Astrocyte of the spinal cord (primary cell): ENCODE data around the gene SLC2A1.

Experiments
- DNase-seq: peaks from one replicate; pipeline ENCODE4 v3.0.0; 2011; ENCODE audit warnings: low read depth, low spot score
- H3K4me3 ChIP-seq: 2 replicates; pipeline ENCODE4 v1.5.1; 2011; ENCODE audit warnings: low read depth, mild to moderate bottlenecking, low read length, moderate library complexity
- CTCF ChIP-seq: IDR thresholded peaks from 2 replicates; pipeline ENCODE4 v1.5.1; 2012; ENCODE audit warnings: low read depth, mild to moderate bottlenecking, low read length, inconsistent platforms
- in situ Hi-C: cut with HindIII; loops from 2 replicates; pipeline ENCODE4 v1.10.0; 2017; ENCODE audit warnings: low sequenced_read_pairs

SLC2A1 gene

GRCh38 chr1:42968654-42969053, 10.0 kb upstream of the SLC2A1 start:
- TF ChIP-seq CTCF: no peak
- no peak overlapping the region for H3K4me3 ChIP-seq
- in situ Hi-C loops: no loop called here
- DNase-seq: no peak

DNA sequence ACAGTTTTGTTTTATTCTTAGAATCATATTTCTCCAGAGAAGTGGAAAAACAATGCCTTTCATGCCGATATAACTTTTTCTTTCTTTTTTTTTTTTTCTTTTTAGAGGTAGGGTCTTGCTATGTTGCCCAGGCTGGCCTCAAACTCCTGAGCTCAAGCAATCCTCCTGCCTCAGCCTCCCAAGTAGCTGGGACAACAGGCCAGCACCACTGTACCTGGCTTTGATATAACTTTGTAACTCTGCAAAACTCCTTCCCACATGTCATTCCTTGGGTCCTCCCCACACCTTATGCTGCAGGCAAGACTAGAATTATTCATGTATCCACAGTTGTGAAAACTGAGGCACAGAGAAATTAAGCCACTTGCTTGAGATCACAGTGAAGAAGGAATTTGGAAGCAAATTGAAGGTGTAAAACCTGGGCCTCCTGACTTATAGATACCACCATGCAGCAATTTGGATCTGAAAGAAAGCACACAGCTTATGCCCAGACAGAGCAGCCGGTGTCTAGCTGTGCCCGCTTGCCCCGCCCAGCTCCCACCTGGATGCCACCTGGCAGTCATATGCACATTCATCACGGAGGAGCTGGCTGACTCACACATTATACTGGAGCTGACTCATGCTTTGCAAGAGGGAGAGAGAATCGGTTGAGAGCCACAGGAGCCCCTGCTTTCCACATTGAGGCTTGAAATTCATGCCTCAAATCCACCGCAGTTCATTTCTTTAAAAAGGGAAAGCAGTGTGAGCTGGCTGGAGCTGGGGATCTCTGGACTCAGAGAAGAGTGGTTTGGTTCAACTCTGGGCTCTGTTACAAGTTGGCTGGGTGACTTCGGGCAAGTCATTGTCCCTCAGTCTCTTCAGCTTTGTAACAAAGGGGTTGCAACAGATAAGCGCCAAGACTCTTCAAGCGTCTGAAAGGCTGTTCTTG, 8.3 kb upstream of the SLC2A1 start:
- no peak overlapping the region for H3K4me3 ChIP-seq
- DNase-seq: peak; percentile 96

DNA sequence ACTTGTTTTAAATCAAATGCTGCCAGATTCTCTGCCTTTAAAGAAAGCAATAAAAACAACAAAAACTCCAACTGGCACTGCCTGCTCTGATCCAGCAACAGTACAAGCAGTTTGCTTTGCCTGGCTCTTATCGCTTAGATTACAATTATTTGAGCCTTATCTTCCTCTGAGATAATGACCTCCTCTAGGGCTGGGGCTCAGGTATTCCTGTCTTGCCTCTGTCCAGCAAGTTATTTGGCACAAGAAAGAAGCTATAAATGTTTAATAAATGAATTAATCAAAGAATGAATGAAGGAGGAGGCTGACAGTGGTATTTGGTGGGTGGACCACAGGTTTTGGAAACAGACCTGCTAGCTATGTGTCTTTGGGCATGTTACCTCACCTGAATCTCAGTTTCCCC, 6.7 kb upstream of the SLC2A1 start:
- no peak for TF ChIP-seq CTCF
- DNase-seq: no peak
- H3K4me3 ChIP-seq: no peak overlapping the region
- in situ Hi-C loops: no loop called here

More for the DNA sequence above, 8.3 kb upstream of the SLC2A1 start:
- in situ Hi-C loops: no loop called here
- no peak for TF ChIP-seq CTCF

DNA sequence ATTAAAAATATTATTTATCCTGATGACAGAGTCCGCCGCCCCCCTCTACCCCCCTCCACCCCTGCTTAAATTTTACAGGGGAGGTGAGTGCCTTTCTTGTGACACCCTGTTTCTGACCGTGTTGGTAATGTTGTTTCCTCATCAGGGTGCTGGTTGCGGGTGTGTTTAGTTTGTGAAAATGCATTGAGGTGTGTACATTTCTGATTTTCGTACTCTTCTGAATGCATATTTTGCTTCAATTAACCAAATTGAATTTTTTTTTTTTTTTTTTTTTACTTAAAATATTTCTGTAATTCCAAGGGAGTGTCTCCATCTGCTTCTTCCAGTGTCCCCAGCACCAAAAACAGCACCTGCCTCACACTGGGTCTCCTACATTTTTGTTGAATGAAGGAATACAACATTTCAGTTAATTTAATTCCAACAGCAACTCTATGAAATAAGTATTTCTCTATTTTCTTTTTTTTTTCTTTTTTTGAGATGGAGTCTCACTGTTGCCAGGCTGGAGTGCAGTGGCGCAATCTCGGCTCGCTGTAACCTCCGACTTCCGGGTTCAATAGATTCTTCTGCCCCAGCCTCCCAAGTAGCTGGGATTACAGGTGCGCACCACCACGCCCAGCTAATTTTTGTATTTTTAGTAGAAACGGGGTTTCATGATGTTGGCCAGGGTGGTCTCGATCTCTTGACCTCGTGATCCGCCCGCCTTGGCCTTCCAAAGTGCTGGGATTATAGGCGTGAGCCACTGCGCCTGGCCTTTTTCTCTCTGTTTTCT, 5.6 kb upstream of the SLC2A1 start:
- no peak for DNase-seq
- no peak for TF ChIP-seq CTCF
- no peak overlapping the region for H3K4me3 ChIP-seq
- in situ Hi-C loops: no loop called here

GRCh38 chr1:42963378-42964043, 4.8 kb upstream of the SLC2A1 start:
- peak; percentile 82 for DNase-seq
- in situ Hi-C loops: no loop called here
- no peak for TF ChIP-seq CTCF
- no peak overlapping the region for H3K4me3 ChIP-seq

DNA sequence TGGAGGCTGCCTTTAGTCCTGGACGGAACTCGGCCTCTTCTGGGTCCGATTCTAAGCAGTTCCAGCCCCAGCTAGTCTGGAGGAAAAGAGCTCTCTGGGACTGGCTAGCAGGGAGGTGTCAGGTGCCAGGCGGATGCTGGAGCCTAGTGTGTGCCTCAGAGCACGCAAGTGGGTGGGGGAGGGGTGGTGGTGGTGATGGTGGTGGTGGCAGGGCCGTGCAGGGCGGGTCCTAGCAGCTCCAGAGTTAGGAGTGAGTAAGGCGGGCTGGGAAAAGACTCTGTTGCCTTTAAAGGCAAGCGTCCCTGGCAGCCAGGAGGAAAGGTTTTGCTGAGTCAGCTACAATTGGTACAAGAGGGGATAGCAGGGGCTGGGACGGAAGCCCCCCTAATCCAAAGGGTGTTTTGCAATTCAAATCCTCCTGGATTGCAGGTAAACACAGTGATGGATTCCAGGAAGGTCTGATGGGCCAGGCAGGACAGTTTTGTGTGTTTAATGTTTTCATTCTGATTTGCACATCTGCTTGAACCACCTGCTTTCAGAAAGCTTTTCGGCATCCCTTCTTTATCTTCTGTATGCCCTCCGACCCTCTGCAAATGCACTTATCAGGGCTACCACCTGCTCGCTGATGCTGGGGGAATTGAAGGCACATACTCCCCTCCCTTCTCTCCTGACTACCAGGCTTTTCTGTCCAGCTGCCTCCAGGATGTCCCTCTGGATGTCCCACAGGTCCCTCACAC, 4.1 kb upstream of the SLC2A1 start:
- in situ Hi-C loops: no loop called here
- DNase-seq: peak; percentile 55
- H3K4me3 ChIP-seq: no peak overlapping the region
- TF ChIP-seq CTCF: no peak
